HG03565 (cell line): ENCODE measurements around the gene CYTH4.

ENCODE experiments used
- ATAC-seq: cut with Tn5 transposase; IDR thresholded peaks from one replicate; pipeline ENCODE4 v1.9.1; 2021; ENCODE audit warnings: mild to moderate bottlenecking, moderate library complexity; ENCODE audit not compliant: unreplicated experiment

CYTH4 gene

DNA sequence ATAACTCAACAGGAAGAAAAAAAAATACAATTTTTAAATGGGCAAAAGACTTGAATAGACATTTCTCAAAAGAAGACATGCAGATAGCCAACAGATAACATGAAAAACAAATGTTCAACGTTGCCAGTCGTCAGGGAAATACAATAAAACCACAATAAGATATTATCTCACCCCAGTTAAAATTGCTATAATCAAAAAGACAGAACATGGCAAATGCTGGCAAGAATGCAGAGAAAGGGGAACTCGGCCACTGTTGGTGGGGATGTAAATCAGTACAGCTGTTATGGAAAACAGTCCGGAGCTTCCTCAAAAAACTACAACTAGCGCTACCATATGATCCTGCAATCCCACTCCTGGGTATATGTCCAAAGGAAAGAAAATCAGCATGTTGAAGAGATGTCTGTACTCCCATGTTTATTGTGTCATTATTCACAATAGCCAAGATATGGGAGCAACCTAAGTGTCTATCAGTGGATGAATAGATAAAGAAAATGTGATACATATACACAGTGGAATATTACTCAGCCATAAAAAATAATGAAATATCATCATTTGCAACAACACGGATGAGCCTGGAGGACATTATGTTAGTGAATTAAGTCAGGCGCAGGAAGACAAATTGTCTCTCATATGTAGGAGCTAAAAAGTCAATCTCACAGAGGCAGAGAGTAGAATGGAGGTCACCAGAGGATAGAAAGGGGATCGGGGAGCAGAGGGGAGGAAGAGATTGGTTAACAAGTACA, 12.2 kb upstream of the CYTH4 start:
- ATAC-seq = no peak

DNA sequence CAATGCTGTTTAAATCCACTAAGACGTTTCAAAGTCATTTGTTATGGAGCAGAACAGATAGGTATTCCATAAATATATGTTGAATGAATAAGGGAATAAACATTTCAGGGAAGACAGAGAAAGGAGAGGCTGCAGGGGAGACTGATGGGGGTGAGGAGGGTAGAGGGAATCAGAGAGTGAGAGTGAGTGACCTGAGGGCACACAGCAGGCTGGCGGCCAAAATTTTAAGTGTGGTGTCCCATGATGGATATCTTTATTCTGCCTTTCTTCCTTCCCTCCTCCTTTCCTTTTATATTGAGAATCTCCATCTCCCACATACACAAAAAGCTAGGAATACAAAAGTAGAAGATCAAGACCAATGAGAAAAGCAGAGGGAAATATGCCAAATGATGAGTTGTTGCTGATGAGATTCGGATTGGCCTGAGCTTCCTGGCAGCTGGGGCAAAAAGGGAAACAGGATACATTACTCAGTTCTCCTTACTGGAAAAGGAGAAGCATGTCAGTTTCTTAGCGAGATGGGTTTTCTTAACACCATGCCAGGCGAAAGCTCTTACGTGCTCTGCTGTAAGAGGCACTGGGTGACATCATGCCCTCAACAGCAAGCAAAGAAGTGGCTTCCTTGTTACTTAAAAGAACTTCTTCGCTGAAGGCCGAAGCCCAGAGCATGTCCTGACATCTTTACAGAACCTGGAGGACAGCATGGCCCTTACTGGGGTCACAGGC, 11.2 kb upstream of the CYTH4 start:
- no peak for ATAC-seq

DNA sequence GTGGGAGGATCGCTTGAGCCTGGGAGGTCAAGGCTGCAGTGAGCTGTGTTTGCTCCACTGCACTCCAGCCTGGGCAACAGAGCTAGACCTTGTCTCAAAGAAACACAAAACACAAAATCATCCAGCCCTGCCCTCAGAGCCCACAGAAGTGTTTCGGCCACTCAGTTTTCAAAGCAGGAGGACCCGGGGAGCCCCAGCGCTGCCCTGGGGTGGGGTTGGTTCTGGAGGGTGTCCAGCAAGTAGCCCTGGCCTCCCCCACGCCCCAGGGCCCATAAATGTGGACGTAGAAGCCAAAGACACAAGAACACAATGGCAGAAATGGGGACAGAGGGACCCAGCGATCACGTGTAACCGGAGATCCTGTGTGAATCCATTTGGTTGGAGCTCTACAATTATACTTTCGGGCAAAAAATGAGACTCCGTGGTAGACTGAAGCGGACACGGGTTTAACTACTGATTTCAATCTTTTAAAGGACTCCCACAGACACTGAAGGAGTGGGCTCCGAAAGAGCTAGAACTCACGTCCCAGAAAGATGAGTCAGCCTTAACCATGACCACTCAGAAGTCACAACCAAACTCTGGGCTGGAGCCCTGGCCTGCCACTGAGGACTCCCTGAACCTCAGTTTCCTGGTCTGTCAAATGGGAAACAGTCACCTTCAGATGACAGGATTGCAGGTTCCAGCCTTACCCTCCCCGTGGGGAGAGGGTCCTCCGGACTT, 9.0 kb upstream of the CYTH4 start:
- no peak for ATAC-seq

DNA sequence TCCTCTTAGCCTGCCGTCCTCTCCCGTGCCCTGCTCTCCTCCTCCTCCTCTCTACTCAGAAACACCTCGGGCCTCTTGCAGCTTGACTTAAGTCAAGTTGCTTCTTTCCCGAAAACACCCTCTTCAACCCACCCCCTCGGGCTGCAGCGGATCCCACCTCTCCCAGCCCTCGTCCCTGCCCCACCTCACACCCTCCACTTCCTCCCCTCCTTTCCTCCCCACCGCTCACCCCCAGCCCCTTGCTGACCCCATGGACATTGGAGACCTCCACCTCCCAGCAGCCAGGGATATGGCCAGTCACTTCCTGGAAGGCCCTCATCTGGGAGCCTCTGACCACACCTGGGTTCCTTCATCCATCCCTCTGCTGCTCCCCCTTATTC, 8.5 kb upstream of the CYTH4 start:
- ATAC-seq = no peak

DNA sequence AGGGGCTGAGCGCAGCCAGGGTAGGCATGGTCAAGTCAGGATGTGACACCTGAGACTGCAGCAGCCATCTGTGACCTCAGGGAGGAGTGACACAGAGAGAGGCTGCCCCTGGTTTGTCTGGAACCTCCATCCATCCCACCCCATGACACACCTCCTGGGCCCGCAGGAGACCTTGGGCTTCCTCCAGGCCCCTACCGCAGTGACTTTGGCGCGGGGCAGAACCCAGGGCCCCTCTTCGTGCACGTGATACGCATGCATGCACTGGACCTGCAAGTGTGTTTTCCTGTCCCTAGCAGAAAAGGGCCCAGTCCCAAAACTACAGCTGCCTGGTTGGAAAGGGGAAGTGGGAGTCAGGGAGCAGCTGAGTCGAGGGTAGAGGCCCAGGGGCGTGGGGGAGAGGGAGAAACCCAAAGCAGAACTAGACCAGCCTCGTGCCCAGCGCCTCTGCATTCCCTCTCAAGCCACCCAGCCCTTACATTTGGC, 7.9 kb upstream of the CYTH4 start:
- ATAC-seq = no peak

DNA sequence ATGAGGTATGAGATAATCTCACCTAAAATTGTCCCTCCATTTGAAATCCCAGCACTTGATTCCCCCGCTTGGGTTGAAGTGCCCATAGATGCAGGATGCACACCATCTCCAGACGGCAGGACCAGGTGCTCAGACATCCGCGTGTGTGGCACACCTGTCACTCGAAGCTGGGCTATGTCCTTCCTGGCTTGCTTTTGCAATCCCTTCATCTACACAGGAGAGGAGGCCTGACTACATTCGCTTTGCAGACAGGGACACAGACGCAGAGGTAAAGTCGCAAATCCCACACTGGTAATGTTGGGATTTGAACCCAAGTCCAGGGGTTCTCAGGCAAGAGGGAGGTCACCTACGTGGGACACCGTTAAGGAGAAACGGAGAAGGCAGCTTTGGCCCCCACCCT, 7.2 kb upstream of the CYTH4 start:
- ATAC-seq = no peak

DNA sequence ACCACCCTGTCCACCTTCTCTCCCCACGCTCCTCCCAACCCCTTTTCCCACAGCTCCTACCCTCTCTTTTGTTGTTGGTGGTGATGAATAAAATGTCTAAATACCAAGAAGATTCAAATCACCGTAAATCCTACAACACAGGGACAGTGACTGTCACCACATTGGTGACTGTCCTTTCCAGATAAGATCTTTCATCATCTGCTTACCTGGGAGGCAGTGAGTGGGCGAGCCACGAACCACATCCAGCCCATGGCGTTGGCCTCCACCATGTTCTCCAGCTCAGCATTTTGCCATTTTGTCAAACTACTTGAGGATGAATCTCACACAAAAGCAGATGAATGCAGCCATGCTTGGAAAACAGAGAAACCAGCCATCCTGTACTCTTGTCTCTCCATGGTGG, 6.7 kb upstream of the CYTH4 start:
- no peak for ATAC-seq

DNA sequence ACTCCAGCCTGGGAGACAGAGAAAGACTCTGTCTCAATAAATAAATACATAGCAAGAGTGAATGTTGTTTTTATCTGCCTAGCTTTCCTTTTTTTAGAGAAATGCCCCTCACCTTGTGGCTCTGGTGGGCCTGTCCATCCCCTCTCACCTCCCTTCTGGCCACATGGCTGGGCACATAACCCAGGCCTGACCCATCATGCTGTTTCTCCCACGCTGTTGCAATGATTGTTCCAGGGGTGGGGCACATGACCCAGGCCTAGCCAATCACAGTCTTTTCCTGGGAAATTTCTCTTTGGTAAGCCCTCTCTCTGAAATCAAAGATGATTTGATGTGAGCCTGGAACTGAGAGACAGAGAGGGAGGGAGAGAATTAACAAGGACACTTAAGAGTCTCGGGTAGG, 5.5 kb upstream of the CYTH4 start:
- ATAC-seq = no peak

DNA sequence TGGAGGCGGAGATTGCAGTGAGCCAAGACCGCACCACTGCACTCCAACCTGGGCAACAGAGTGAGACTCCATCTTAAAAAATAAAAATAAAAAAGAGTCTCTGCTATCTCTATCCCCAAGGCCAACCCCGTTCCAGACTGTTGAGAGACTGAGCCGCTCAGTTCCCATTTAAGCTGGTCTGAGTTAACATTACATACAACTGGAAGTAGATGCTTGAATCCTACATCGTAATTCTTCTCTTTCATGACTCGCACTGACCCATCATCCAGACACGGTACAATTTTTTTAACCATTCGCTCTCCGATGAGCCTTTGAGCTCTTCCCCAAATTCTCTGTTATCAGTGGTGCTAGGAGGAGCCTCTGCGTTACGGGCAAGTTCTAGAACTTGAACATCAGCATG, 4.9 kb upstream of the CYTH4 start:
- no peak for ATAC-seq

- ATAC-seq = no peak
Measured at GRCh38 chr22:37278261-37278660, 4.0 kb upstream of the CYTH4 start.

GRCh38 chr22:37279331-37280181, 2.8 kb upstream of the CYTH4 start:
- no peak for ATAC-seq

- no peak for ATAC-seq
Measured at GRCh38 chr22:37280718-37281117, 1.6 kb upstream of the CYTH4 start.

DNA sequence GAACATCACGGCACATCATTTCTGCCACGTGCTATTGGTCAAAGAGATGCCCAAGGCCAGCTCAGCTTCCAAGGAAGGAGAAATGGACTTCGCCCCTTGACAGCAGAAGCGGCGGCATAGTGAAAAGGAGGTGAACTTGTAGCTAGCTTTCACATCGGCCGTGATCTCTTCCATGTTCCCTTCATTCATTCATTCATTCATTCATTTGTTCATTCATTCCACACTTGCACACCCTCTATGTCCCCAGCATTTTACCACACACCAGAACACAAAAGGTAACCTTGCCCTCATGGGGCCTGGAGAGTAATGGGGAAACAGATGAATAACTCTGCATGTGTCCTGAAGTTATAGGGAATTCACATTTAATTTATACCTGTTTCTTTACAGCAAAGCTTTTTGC, 1.1 kb upstream of the CYTH4 start:
- ATAC-seq = no peak

- no peak for ATAC-seq
Measured at GRCh38 chr22:37281646-37282384, 493 bp upstream of the CYTH4 start.

GRCh38 chr22:37283393-37283937, 1.2 kb downstream of the CYTH4 start:
- ATAC-seq = no peak

DNA sequence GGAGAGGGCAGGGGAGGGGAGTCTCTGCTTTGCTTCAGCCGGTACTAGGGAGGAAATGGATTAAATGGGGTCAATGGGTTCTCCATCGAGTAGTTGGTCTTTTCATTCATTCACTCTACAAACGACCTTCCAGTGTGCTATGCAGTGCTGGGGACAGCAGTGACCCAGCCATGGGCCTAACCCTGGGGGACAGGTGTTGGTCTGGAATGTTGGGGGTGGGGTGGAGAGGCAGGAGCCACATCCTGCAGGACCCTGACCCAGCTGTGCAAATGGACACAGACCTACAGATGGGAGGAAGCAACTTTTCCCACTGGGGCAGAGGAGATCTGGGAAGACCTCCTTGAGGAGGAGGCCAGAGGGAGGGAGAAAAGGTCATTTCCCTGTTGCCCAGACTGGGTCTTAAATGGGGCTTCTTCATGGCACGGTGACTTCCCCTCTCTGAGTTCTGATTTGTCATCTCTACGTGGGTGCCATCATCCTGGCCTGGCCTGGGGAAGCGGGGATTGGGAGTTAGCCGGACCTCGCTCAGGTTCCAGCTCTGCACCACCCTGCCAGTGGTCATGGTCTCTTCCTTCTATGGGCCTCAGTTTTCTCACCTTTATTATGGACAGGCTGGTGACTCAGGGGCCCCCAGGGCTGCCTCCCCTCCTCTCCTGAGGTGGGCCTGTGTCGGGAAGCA, 2.0 kb downstream of the CYTH4 start:
- ATAC-seq = no peak

- no peak for ATAC-seq
Measured at GRCh38 chr22:37284805-37285355, 2.6 kb downstream of the CYTH4 start.

DNA sequence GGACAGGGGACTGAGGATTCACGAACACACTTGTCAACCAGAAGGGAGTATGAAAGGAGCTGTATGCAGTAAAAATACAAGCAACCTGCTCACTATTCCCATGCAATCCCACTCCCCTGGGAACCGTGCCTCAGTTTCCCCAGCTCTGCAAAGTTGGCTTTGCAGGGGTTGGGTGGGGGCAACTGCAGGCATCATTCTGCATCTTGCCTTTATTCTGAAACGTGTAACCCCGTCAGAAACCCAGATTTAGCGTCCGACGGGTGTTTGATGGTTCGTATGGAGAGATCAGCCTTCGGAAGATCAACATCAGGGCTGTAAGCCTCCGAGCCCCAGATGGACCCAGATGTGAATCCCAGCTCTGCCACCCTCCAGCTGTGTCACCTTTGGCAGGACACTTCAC, 3.6 kb downstream of the CYTH4 start:
- no peak for ATAC-seq

DNA sequence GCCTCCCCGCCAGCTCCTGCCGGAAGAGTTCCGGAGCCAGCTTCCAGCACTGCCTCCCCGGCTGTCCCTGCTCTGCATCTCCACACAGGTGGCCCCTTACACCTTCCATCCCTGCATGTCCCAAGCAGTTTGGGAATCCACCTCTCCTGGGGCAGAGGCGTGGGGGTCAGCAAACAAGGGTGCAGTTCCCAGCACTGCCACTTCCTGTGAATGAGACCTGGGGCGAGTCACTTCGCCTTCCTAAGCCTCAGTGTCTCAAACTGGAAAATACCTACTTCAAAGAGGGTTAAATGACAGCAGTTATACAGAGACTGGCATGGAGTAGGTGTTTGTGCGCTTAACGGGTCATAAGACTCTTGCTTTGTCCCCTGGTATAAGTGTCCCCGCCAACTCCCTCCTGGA, 5.2 kb downstream of the CYTH4 start:
- no peak for ATAC-seq
